Fibroblast of lung (primary cell): Measurements from ENCODE around the gene ARHGEF6. TPM values are rescaled to one million over a fixed set of nuclear protein-coding genes. Genes with fewer than 3 reads are reported as not detected.

ENCODE experiments used
- DNase-seq, 2 donors: peaks; one replicate each; pipeline versions ENCODE4 v3.0.0 to v3.0.0-alpha.2; 2010; ENCODE audit warnings: low read depth in 2 of 2
- H2AFZ ChIP-seq: 2 replicates; pipeline ENCODE4 v1.5.1; 2012; ENCODE audit warnings: low read length, control low read depth, inconsistent platforms
- H3K27ac ChIP-seq: 2 replicates; pipeline ENCODE4 v1.5.1; 2011; ENCODE audit warnings: low read length, control low read depth; ENCODE audit not compliant: insufficient read depth
- H3K27me3 ChIP-seq: 2 replicates; pipeline ENCODE4 v1.5.1; 2011; ENCODE audit warnings: mild to moderate bottlenecking, low read length; ENCODE audit not compliant: control insufficient read depth, insufficient read depth
- H3K36me3 ChIP-seq: 2 replicates; pipeline ENCODE4 v1.5.1; 2011; ENCODE audit warnings: low read length; ENCODE audit not compliant: control insufficient read depth, insufficient read depth
- H3K4me1 ChIP-seq: 2 replicates; pipeline ENCODE4 v1.5.1; 2011; ENCODE audit warnings: low read length; ENCODE audit not compliant: control insufficient read depth, insufficient read depth; ENCODE audit errors: extremely low read depth
- H3K4me2 ChIP-seq: 2 replicates; pipeline ENCODE4 v1.5.1; 2011; ENCODE audit warnings: low read length, control low read depth; ENCODE audit not compliant: insufficient read depth; ENCODE audit errors: extremely low read depth
- H3K4me3 ChIP-seq, 4 experiments: fragments of 200-600 bp in 1 of 4; sonication (generic) in 1 of 4; replicated peaks in 1 of 4; 2 replicates each; pipeline ENCODE4 v1.5.1; 2011 to 2016; ENCODE audit warnings: low read length in 4 of 4, low read depth in 3 of 4, mild to moderate bottlenecking in 3 of 4, control low read depth in 2 of 4, inconsistent platforms in 1 of 4, mixed read lengths in 1 of 4; ENCODE audit not compliant: insufficient read depth in 1 of 4; ENCODE audit errors: control extremely low read depth in 1 of 4
- H3K79me2 ChIP-seq: 2 replicates; pipeline ENCODE4 v1.5.1; 2012; ENCODE audit warnings: mild to moderate bottlenecking, low read length, inconsistent platforms; ENCODE audit not compliant: control insufficient read depth, insufficient read depth
- H3K9ac ChIP-seq: 2 replicates; pipeline ENCODE4 v1.5.1; 2011; ENCODE audit warnings: mild to moderate bottlenecking, low read length, control low read depth; ENCODE audit not compliant: insufficient read depth
- H3K9me3 ChIP-seq: 2 replicates; pipeline ENCODE4 v1.5.1; 2012; ENCODE audit warnings: low read depth, low read length; ENCODE audit not compliant: control insufficient read depth, insufficient read depth
- H4K20me1 ChIP-seq: 2 replicates; pipeline ENCODE4 v1.5.1; 2011; ENCODE audit warnings: low read length; ENCODE audit not compliant: control insufficient read depth, insufficient read depth; ENCODE audit errors: extremely low read depth
- CTCF ChIP-seq, 2 donors: IDR thresholded peaks in 1 of 2; conservative IDR thresholded peaks in 1 of 2; 1 replicate in 1 of 2; 2 replicates in 1 of 2; pipeline ENCODE4 v1.5.1; 2011 to 2012; ENCODE audit warnings: low read length in 2 of 2, control low read depth in 1 of 2, inconsistent platforms in 1 of 2, low read depth in 1 of 2, mild to moderate bottlenecking in 1 of 2
- EZH2 ChIP-seq: IDR thresholded peaks from 2 replicates; pipeline ENCODE4 v1.5.1; 2012; ENCODE audit warnings: low read length, control low read depth, mild to moderate bottlenecking; ENCODE audit errors: missing control alignments
- polyA plus RNA-seq, 2 donors: library from polyadenylated mRNA; depleted of rRNA in 1 of 2; stranded (reverse) in 1 of 2; unstranded in 1 of 2; fragments of >200 nt; gene quantifications; 2 replicates each; pipeline ENCODE4 v1.2.1, GENCODE V29; 2011 to 2012; ENCODE audit warnings: missing spikeins in 1 of 2
- total RNA-seq: library from RNA; depleted of rRNA; stranded (reverse); fragments of >200 nt; gene quantifications from 2 replicates; pipeline ENCODE4 v1.2.1, GENCODE V29; 2014

The ARHGEF6 gene
- total and polyA plus RNA-seq, 2 donors (not counting 1 experiment from before 2014, with no cell fraction given): 30.1 to 32.5 TPM

- Histone ChIP-seq H3K27ac (no peak overlapping the region), H3K27me3 (no peaks in the 10 kb centered on the region), H3K9ac (no peak overlapping the region), H3K79me2 (no peaks in the 10 kb centered on the region), H4K20me1 (no peaks in the 10 kb centered on the region), H3K4me3 (no peak overlapping the region), H2AFZ (no peak overlapping the region), H3K9me3 (no peaks in the 10 kb centered on the region), H3K4me1 (no peaks in the 10 kb centered on the region), H3K4me2 (no peak overlapping the region), H3K36me3 (no peaks in the 10 kb centered on the region)
- TF ChIP-seq CTCF (conservative IDR thresholded peaks at IDR 0.05 in 1 of 2, IDR thresholded peaks at IDR 0.05 in 1 of 2; ENCODE audit: low read depth in 1 of 2, low read length in 2 of 2): no peak
- no peak for TF ChIP-seq EZH2
- no peak for DNase-seq
Measured at GRCh38 chrX:136623396-136623795, 157.3 kb downstream of the ARHGEF6 start.

- no peaks in the 10 kb centered on the region for H4K20me1 ChIP-seq
- no peaks in the 10 kb centered on the region for H3K36me3 ChIP-seq
- no peak for DNase-seq
- no peak overlapping the region for H3K4me3 ChIP-seq
- H3K79me2 ChIP-seq: no peaks in the 10 kb centered on the region
- H3K27me3 ChIP-seq: no peaks in the 10 kb centered on the region
- no peak overlapping the region for H3K27ac ChIP-seq
- H3K4me1 ChIP-seq: no peaks in the 10 kb centered on the region
- H3K9ac ChIP-seq: no peak overlapping the region
- no peak overlapping the region for H2AFZ ChIP-seq
- no peaks in the 10 kb centered on the region for H3K9me3 ChIP-seq
- no peak for TF ChIP-seq EZH2
- TF ChIP-seq CTCF (conservative IDR thresholded peaks at IDR 0.05 in 1 of 2, IDR thresholded peaks at IDR 0.05 in 1 of 2; ENCODE audit: low read depth in 1 of 2, low read length in 2 of 2): no peak
- H3K4me2 ChIP-seq: no peak overlapping the region
Measured at GRCh38 chrX:136622568-136622967, 158.2 kb downstream of the ARHGEF6 start.

GRCh38 chrX:136620780-136621179 lies 160.0 kb downstream of the ARHGEF6 start:
- Histone ChIP-seq H3K79me2 (no peaks in the 10 kb centered on the region), H4K20me1 (no peaks in the 10 kb centered on the region), H3K4me2 (no peak overlapping the region), H3K36me3 (no peaks in the 10 kb centered on the region), H3K4me1 (no peaks in the 10 kb centered on the region), H3K9me3 (no peaks in the 10 kb centered on the region), H3K27me3 (no peaks in the 10 kb centered on the region), H2AFZ (no peak overlapping the region), H3K27ac (no peak overlapping the region), H3K9ac (no peak overlapping the region), H3K4me3 (no peak overlapping the region)
- TF ChIP-seq CTCF (conservative IDR thresholded peaks at IDR 0.05 in 1 of 2, IDR thresholded peaks at IDR 0.05 in 1 of 2; ENCODE audit: low read depth in 1 of 2, low read length in 2 of 2) (no peak), EZH2 (no peak)
- DNase-seq: no peak
